HG03439 (cell line): ENCODE results near the gene CNTF.

Source experiments
- ATAC-seq: cut with Tn5 transposase; IDR thresholded peaks from one replicate; pipeline ENCODE4 v1.9.1; 2021; ENCODE audit warnings: mild to moderate bottlenecking, moderate library complexity; ENCODE audit not compliant: unreplicated experiment

CNTF gene

GRCh38 chr11:58606930-58607714 is 15.3 kb upstream of the CNTF start:
- no peak for ATAC-seq

- ATAC-seq: no peak
Observed at GRCh38 chr11:58608331-58608730, 14.1 kb upstream of the CNTF start.

GRCh38 chr11:58609723-58610122 is 12.7 kb upstream of the CNTF start:
- ATAC-seq: no peak

DNA sequence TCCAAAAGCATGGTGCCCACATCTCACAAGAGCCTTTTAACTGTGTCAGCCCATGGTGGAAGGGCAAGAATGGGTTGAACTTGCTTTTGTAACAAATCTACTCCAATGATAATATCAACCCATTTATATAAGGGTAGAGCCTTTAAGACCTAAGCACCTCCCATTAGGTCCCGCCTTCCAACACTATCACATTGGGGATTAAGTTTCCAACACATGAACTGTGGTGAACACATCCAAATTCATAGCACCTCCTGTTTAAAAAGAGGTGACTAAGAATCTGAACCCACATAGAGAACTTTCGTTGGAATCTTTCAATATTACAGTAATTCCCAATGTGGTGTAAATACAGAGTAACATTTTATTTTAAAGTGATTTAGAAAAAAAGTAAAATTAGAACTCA is 9.2 kb upstream of the CNTF start:
- ATAC-seq: no peak

GRCh38 chr11:58615559-58615958 is 6.9 kb upstream of the CNTF start:
- no peak for ATAC-seq

DNA sequence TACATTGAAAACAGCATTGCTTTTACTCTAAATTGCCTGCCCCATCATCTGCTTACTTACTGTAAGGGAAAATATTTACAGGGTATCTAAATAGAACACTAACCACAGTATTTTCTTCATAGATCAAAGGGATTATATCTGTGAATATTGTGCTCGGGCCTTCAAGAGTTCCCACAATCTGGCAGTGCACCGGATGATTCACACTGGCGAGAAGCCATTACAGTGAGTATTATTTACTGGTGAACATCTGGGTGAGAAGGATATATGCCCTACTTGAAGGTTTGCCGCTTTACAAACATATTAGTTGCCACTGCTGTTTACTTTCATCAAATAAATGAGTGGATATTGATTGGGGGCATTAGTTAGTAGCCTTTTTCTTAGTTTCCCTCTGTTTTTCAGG is 5.9 kb upstream of the CNTF start:
- no peak for ATAC-seq

DNA sequence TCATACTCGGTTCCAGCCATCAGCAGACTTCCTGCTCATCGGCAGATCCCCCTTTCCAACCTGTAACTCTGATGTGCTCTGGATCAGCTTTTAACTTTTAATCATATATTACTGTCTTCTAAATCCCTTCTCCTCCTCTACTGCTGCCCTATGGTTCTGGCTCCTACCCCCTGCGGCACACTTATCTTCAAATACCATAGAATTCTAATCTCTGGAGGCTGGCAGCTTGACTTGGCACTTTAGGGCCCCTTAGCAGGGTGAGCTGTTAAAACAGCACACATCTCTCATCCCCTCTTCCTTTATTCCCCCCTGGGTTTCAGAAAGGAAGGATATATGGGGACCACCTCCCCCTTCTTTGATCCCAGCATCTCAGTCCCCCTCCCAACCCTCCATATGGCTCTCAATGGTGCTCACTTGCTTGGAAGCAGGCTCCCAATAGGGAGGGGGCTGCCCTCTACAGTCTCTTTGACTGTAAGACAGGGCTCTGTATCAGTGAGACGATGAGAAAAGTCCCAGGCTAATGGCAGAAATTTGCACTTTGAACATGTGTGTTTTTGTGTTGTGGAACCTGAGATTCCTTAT is 4.4 kb upstream of the CNTF start:
- ATAC-seq: no peak

GRCh38 chr11:58621586-58622262 is 741 bp upstream of the CNTF start:
- no peak for ATAC-seq

DNA sequence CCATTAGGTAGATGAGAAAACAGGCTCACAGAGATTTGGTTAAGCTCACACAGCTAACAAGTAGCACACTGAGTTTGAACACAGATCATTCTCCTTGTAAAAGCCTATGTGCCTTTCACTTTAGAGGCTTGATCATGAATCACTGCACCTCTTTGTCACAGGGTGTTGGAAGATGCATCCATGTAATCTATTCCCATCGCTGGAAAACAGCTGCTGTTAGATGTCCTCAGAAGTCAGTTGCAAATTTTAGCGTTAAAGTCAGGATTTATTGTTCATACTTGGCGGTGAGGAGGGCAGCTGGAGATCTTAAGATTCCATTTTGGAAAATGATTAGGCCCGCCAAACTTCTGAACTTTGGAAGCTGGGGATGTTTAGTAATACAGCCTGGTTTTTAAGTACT is 2.6 kb downstream of the CNTF start:
- no peak for ATAC-seq

- ATAC-seq: no peak
Observed at GRCh38 chr11:58625826-58626460, 3.5 kb downstream of the CNTF start.

DNA sequence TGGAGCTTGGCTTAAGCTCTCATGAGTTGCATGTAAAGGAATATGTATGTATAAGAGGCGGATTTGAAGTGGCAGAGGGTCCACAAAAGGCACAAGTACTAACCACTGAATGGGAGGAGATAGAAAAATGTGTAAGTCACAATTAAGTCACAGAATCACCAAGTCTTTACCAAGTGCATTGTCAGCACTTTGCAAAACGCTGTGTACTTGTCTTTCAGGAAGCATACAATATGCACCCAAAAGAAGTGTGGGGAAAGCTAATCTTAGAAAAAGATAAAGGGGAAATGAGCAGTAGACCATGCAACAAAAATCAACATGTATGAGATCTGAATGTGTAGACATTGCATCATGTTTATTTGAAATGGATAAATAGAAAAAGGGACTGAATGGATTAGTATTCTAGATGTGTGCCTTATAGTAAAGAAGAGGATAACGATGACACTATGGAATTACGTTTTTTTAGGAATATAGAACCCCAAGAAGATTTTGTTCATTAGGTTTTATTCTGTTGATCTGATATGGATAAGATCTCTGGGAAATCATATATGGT is 4.5 kb downstream of the CNTF start:
- ATAC-seq: no peak

GRCh38 chr11:58628446-58628845 is 6.0 kb downstream of the CNTF start:
- ATAC-seq: no peak

DNA sequence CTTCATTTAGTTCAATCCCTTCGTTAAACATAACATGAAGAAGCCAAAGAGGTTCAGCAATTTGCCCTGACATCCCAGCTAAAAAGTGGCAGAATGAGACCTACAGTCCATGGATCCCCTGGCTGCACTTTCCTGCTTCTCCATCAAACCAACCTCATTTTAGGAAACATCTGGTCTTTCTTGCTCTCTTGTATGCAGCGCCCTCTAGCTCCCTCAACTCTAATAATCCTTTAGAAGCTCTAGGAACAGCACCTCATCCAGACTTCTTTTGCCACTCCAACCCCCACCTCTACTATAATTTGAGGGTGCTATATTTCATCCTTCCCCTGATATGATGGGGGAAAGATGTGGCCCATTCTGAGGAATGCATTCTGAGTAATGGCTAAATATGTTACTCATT is 7.4 kb downstream of the CNTF start:
- no peak for ATAC-seq

DNA sequence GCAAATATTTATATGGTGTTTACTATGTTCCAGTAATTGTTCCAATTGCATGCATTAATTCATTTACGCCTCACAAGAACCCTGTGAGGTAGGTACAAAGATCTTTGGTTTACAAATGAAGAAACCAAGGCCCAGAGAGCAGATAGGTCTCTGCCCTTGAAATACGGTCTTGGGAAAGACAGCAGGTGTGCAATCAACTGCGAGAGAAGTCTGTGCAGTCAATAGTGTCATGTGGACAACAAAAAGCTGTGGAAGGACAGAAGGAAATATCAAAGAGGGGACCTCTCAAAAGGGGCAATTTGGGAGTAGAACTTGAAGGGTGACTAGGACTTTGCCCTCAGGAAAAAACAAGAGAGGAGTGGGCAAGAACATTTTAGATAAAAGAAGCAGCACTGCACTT is 8.9 kb downstream of the CNTF start:
- ATAC-seq: no peak

GRCh38 chr11:58632510-58632909 is 10.0 kb downstream of the CNTF start:
- no peak for ATAC-seq

GRCh38 chr11:58636587-58636986 is 14.1 kb downstream of the CNTF start:
- ATAC-seq: no peak

DNA sequence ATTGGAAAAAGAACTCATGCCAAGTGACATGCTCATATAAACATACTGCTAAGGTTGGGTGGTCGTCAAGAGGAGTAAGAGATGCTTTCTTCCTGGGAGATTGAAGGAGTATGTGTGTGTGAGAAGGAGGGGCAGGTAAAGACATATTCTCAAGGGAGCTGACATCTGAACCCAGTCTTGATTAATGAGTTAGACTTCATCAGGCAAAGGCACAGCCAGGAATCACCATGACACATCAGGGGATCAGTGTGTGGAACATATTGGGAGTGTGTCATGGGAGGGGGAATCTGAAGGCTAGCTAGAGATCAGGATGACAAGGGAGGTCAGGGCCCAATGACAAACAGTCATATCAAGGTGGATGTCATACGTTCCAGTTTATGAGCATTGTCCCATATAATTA is 14.9 kb downstream of the CNTF start:
- no peak for ATAC-seq

- no peak for ATAC-seq
Observed at GRCh38 chr11:58639103-58639502, 16.6 kb downstream of the CNTF start.

- ATAC-seq: no peak
Observed at GRCh38 chr11:58639669-58640068, 17.2 kb downstream of the CNTF start.

DNA sequence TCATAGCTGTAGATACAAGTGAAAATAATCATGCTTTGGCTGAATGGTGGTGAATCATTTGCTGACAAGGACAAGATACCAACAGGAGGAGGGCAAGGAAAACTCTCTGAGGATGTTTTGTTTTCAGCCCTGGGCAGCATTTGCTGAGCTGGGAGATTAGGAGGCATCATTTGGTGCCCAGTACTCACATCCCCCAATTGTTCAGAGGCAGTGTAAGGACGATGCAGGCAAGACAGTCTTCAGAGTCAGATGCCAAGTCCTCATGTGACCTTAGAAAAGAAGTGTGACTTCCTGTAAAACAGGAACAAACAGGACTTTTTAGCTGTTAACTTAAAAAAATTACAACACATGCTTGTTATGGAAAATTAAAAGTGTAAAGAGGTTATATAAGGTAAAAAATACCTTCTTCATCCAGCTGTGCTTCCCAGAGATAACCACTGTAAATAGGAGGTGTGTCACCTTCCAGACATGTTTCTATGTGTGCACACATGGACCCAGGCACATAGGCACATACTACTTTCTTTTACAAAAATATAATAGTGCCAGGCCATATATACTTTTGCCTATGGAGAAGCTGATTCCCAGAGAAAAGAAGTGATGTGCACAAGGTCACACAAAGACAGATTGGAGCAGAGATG is 18.0 kb downstream of the CNTF start:
- ATAC-seq: no peak

DNA sequence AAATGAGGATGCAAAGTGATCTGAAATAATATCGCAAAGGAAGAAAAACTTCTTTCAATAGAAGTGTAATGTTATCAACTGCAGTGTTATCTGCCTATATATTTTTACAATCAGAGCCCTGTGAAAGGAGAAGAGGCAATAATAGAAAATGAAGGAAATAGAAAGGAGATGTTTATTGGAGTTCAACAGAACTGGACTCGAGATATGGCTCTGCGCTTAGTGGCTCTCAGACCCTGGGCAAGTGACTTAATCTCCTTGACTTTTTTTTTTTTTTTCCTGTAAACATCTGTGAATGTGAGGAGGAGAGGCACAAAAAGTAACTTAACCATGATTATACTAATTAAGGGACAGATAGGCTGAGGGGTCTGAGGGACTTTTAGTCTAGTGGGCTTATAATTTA is 18.9 kb downstream of the CNTF start:
- no peak for ATAC-seq
